Keratinocyte (primary cell): ENCODE results near the gene INPP5A. TPM values are rescaled to one million over a fixed set of nuclear protein-coding genes. Genes with fewer than 3 reads are reported as not detected.

Experiments used
- DNase-seq: peaks from one replicate; pipeline ENCODE4 v3.0.0-alpha.2; 2011; ENCODE audit warnings: low read depth, missing footprints, low spot score
- FAIRE-seq: peaks from 2 replicates; lab custom pipeline; 2011; peaks lifted over from hg19 to GRCh38; lab: Jason Lieb, UNC
- H2AFZ ChIP-seq: 2 replicates; pipeline ENCODE4 v1.6.0; 2012; ENCODE audit warnings: low read length, control low read depth, inconsistent platforms; ENCODE audit not compliant: control insufficient read depth
- H3K27ac ChIP-seq: 2 replicates; pipeline ENCODE4 v1.5.1; 2011; ENCODE audit warnings: low read length; ENCODE audit not compliant: control insufficient read depth, insufficient read depth
- H3K27me3 ChIP-seq: 3 replicates; pipeline ENCODE4 v1.6.0; 2011; ENCODE audit warnings: low read length; ENCODE audit not compliant: control insufficient read depth, insufficient read depth; ENCODE audit errors: extremely low read depth
- H3K36me3 ChIP-seq, 2 experiments: 2 replicates in 1 of 2; 3 replicates in 1 of 2; pipeline ENCODE4 v1.5.1; 2011; ENCODE audit warnings: low read length in 2 of 2, mild to moderate bottlenecking in 1 of 2; ENCODE audit not compliant: control insufficient read depth in 2 of 2, insufficient read depth in 2 of 2; ENCODE audit errors: extremely low read depth in 1 of 2
- H3K4me1 ChIP-seq: 3 replicates; pipeline ENCODE4 v1.5.1; 2011; ENCODE audit warnings: low read length; ENCODE audit not compliant: control insufficient read depth, insufficient read depth; ENCODE audit errors: extremely low read depth
- H3K4me2 ChIP-seq: 3 replicates; pipeline ENCODE4 v1.6.0; 2011; ENCODE audit warnings: low read depth, low read length; ENCODE audit not compliant: control insufficient read depth, insufficient read depth; ENCODE audit errors: extremely low read depth
- H3K4me3 ChIP-seq, 3 experiments: fragments of 200-600 bp in 1 of 3; sonication (generic) in 1 of 3; 2 replicates in 2 of 3; 3 replicates in 1 of 3; pipeline ENCODE4 v1.5.1; 2011 to 2016; ENCODE audit warnings: low read length in 3 of 3, mild to moderate bottlenecking in 3 of 3, control low read depth in 2 of 3, inconsistent platforms in 1 of 3, low read depth in 1 of 3, mixed read lengths in 1 of 3, mixed run types in 1 of 3, moderate library complexity in 1 of 3; ENCODE audit not compliant: control insufficient read depth in 2 of 3, insufficient read depth in 2 of 3; ENCODE audit errors: extremely low read depth in 1 of 3
- H3K79me2 ChIP-seq: 2 replicates; pipeline ENCODE4 v1.6.0; 2012; ENCODE audit warnings: low read length; ENCODE audit not compliant: control insufficient read depth, insufficient read depth
- H3K9ac ChIP-seq: 3 replicates; pipeline ENCODE4 v1.6.0; 2011; ENCODE audit warnings: low read length; ENCODE audit not compliant: control insufficient read depth, insufficient read depth; ENCODE audit errors: extremely low read depth
- H3K9me1 ChIP-seq: 3 replicates; pipeline ENCODE4 v1.6.0; 2011; ENCODE audit warnings: low read length; ENCODE audit not compliant: control insufficient read depth, insufficient read depth; ENCODE audit errors: extremely low read depth
- H3K9me3 ChIP-seq: 2 replicates; pipeline ENCODE4 v1.5.1; 2012; ENCODE audit warnings: low read depth, low read length; ENCODE audit not compliant: control insufficient read depth
- H4K20me1 ChIP-seq: 3 replicates; pipeline ENCODE4 v1.6.0; 2011; ENCODE audit warnings: low read length; ENCODE audit not compliant: control insufficient read depth, insufficient read depth; ENCODE audit errors: extremely low read depth
- CTCF ChIP-seq, 3 experiments: IDR thresholded peaks in 1 of 3; conservative IDR thresholded peaks in 1 of 3; optimal IDR thresholded peaks in 1 of 3; 2 replicates in 2 of 3; 3 replicates in 1 of 3; pipeline versions ENCODE3 to v1.5.1; 2011; ENCODE audit warnings: low read length in 3 of 3, mild to moderate bottlenecking in 3 of 3, moderate library complexity in 2 of 3, control low read depth in 1 of 3, inconsistent platforms in 1 of 3; ENCODE audit not compliant: insufficient read depth in 2 of 3; ENCODE audit errors: extremely low read depth in 1 of 3
- EZH2 ChIP-seq: IDR thresholded peaks from one replicate; pipeline ENCODE4 v1.6.1; 2012; ENCODE audit warnings: inconsistent platforms, mild to moderate bottlenecking, low read length, moderate library complexity
- dilution Hi-C: fragments of 300-500 bp; cut with MboI; formaldehyde crosslinking; loops from one replicate; pipeline ENCODE4 v1.7.0; 2020; ENCODE audit warnings: low sequenced_read_pairs; ENCODE audit not compliant: extremely low pct_ligation_motif_present
- polyA plus RNA-seq, 5 experiments: library from polyadenylated mRNA; depleted of rRNA in 3 of 5; stranded (reverse) in 3 of 5; stranded (forward) in 1 of 5; unstranded in 1 of 5; fragments of >200 nt; gene quantifications; 1 replicate in 1 of 5; 2 replicates in 3 of 5; 3 replicates in 1 of 5; pipeline versions ENCODE4 v1.2.1 to v1.2.3, GENCODE V29; 2011 to 2012; ENCODE audit warnings: missing spikeins in 2 of 5, low read depth in 1 of 5, low replicate concordance in 1 of 5

Gene INPP5A
- polyA plus RNA-seq, 1 donor (not counting 4 experiments of a cell fraction or from before 2014, with no cell fraction given): 11.2 TPM

- no peaks in the 10 kb centered on the region for H4K20me1 ChIP-seq
- H3K79me2 ChIP-seq: no peaks in the 10 kb centered on the region
- no peak for DNase-seq
- H3K4me1 ChIP-seq: peaks cover 20% of the 10 kb centered on the region
- no peak overlapping the region for H3K27ac ChIP-seq
- peaks cover 2% of the 10 kb centered on the region for H3K9me1 ChIP-seq
- H3K9ac ChIP-seq: no peak overlapping the region
- TF ChIP-seq EZH2 (no peak), CTCF (optimal IDR thresholded peaks at IDR 0.05 in 1 of 3, IDR thresholded peaks at IDR 0.05 in 1 of 3, conservative IDR thresholded peaks at IDR 0.05 in 1 of 3; ENCODE audit: extremely low read depth in 1 of 3, insufficient read depth in 2 of 3, low read length in 3 of 3) (no peak)
- dilution Hi-C loops: no loop called here
- H3K4me3 ChIP-seq: no peak overlapping the region
- no peaks in the 10 kb centered on the region for H3K9me3 ChIP-seq
- no peaks in the 10 kb centered on the region for H3K27me3 ChIP-seq
- H3K4me2 ChIP-seq: no peak overlapping the region
- no peak for FAIRE-seq
- no peak overlapping the region for H2AFZ ChIP-seq
- no peaks in the 10 kb centered on the region for H3K36me3 ChIP-seq
Observed at GRCh38 chr10:132668048-132668394, 130.4 kb downstream of the INPP5A start.

GRCh38 chr10:132669208-132669861, 131.7 kb downstream of the INPP5A start:
- Histone ChIP-seq H3K79me2 (no peaks in the 10 kb centered on the region), H2AFZ (no peak overlapping the region), H3K4me1 (peaks cover 14% of the 10 kb centered on the region), H3K4me2 (no peak overlapping the region), H3K9me1 (peaks cover 2% of the 10 kb centered on the region), H3K9me3 (no peaks in the 10 kb centered on the region), H3K27me3 (no peaks in the 10 kb centered on the region), H3K4me3 (no peak overlapping the region), H3K36me3 (no peaks in the 10 kb centered on the region), H4K20me1 (no peaks in the 10 kb centered on the region), H3K27ac (no peak overlapping the region), H3K9ac (no peak overlapping the region)
- no peak for TF ChIP-seq CTCF (optimal IDR thresholded peaks at IDR 0.05 in 1 of 3, IDR thresholded peaks at IDR 0.05 in 1 of 3, conservative IDR thresholded peaks at IDR 0.05 in 1 of 3; ENCODE audit: extremely low read depth in 1 of 3, insufficient read depth in 2 of 3, low read length in 3 of 3)
- no peak for TF ChIP-seq EZH2
- FAIRE-seq: no peak
- dilution Hi-C loops: no loop called here
- no peak for DNase-seq
